GM21526 (cell line): ENCODE results near the gene CNPY1.

ENCODE experiments used
- ATAC-seq: cut with Tn5 transposase; IDR thresholded peaks from one replicate; pipeline ENCODE4 v1.9.1; 2021; ENCODE audit warnings: moderate library complexity; ENCODE audit not compliant: unreplicated experiment, low FRiP score

Gene CNPY1

GRCh38 chr7:155516466-155516865, 29.9 kb downstream of the CNPY1 start:
- no peak for ATAC-seq

- no peak for ATAC-seq
Observed at GRCh38 chr7:155515318-155515717, 31.0 kb downstream of the CNPY1 start.

- no peak for ATAC-seq
Observed at GRCh38 chr7:155514296-155514695, 32.1 kb downstream of the CNPY1 start.

GRCh38 chr7:155513543-155514285, 32.6 kb downstream of the CNPY1 start:
- ATAC-seq: no peak

GRCh38 chr7:155512246-155512887, 34.0 kb downstream of the CNPY1 start:
- ATAC-seq: no peak

GRCh38 chr7:155511702-155511996, 34.7 kb downstream of the CNPY1 start:
- no peak for ATAC-seq

GRCh38 chr7:155510975-155511701, 35.2 kb downstream of the CNPY1 start:
- no peak for ATAC-seq

- ATAC-seq: no peak
Observed at GRCh38 chr7:155509725-155510551, 36.4 kb downstream of the CNPY1 start.

- no peak for ATAC-seq
Observed at GRCh38 chr7:155509359-155509724, 37.0 kb downstream of the CNPY1 start.

GRCh38 chr7:155508376-155509358, 37.7 kb downstream of the CNPY1 start:
- no peak for ATAC-seq

- ATAC-seq: no peak
Observed at GRCh38 chr7:155507576-155507975, 38.8 kb downstream of the CNPY1 start.

GRCh38 chr7:155506854-155507337, 39.5 kb downstream of the CNPY1 start:
- no peak for ATAC-seq

- no peak for ATAC-seq
Observed at GRCh38 chr7:155505422-155505793, 41.0 kb downstream of the CNPY1 start.

- no peak for ATAC-seq
Observed at GRCh38 chr7:155497149-155497901, 49.0 kb downstream of the CNPY1 start.

- ATAC-seq: no peak
Observed at GRCh38 chr7:155496267-155497005, 49.9 kb downstream of the CNPY1 start.

- ATAC-seq: no peak
Observed at GRCh38 chr7:155495440-155496248, 50.7 kb downstream of the CNPY1 start.

- ATAC-seq: no peak
Observed at GRCh38 chr7:155494551-155494950, 51.8 kb downstream of the CNPY1 start.
